Esophagus squamous epithelium (tissue), 5 donors: Measurements from ENCODE around the gene DUS3L. TPM values are rescaled to one million over a fixed set of nuclear protein-coding genes. Genes with fewer than 3 reads are reported as not detected.

Source experiments
- DNase-seq: peaks from one replicate; lab custom pipeline; 2025; lab: John Stamatoyannopoulos, UW
- H3K27ac ChIP-seq, 4 donors: fragments of 200-600 bp; sonication (generic); one replicate each; pipeline ENCODE4 v1.5.1; 2016 to 2019; ENCODE audit warnings: mild to moderate bottlenecking in 1 of 4
- H3K27me3 ChIP-seq, 4 donors: fragments of 200-600 bp; sonication (generic); 1 replicate in 3 of 4; 2 replicates in 1 of 4; pipeline versions ENCODE4 v1.5.1 to v1.6.0; 2017 to 2021; ENCODE audit warnings: antibody characterized with exemption in 1 of 4
- H3K36me3 ChIP-seq, 3 donors: fragments of 200-600 bp; sonication (generic); one replicate each; pipeline ENCODE4 v1.5.1; 2016 to 2019
- H3K4me1 ChIP-seq, 3 donors: fragments of 200-600 bp; sonication (generic); one replicate each; pipeline ENCODE4 v1.5.1; 2017 to 2019
- H3K4me3 ChIP-seq, 4 donors: fragments of 200-600 bp; sonication (generic); 1 replicate in 3 of 4; 2 replicates in 1 of 4; pipeline ENCODE4 v1.5.1; 2016 to 2019; ENCODE audit warnings: mild to moderate bottlenecking in 2 of 4, moderate library complexity in 1 of 4
- H3K9me3 ChIP-seq, 3 donors: fragments of 200-600 bp; sonication (generic); one replicate each; pipeline ENCODE4 v1.5.1; 2016 to 2019
- CTCF ChIP-seq, 6 experiments: fragments of 450-650 bp in 4 of 6; fragments of 200-600 bp in 2 of 6; sonication (generic) in 2 of 6; IDR thresholded peaks; one replicate each; pipeline ENCODE4 v1.5.1; 2016 to 2019; ENCODE audit warnings: antibody characterized with exemption in 6 of 6, mild to moderate bottlenecking in 4 of 6, moderate library complexity in 4 of 6
- POLR2A ChIP-seq, 4 donors: fragments of 450-650 bp; IDR thresholded peaks; one replicate each; pipeline ENCODE4 v1.6.1; 2017; ENCODE audit warnings: antibody characterized with exemption in 4 of 4, mild to moderate bottlenecking in 4 of 4, moderate library complexity in 3 of 4
- WGBS, 2 donors: methylation state at CpG; one replicate each; pipeline ENCODE4 v1.1.5; 2018; 5-methylcytosine and 5-hydroxymethylcytosine counted together
- intact Hi-C: fragments of 100-400 bp; cut with DNase I; formaldehyde crosslinking; loops from one replicate; pipeline ENCODE4 v1.15.0; 2022
- total RNA-seq, 4 donors: library from RNA; depleted of rRNA; stranded (reverse); fragments of >200 nt; gene quantifications; one replicate each; pipeline ENCODE4 v1.1.0, GENCODE V29; 2016
- donor health status: DM: yes; HTN: yes; CAD: no.

Gene DUS3L
- total RNA-seq, 4 donors from 2014 or later: 19.2 to 45.8 (median 39.4) TPM

- H3K4me1 ChIP-seq: no peaks in the 10 kb centered on the region
- no peak overlapping the region for H3K4me3 ChIP-seq
- H3K27ac ChIP-seq: no peak overlapping the region
- no peaks in the 10 kb centered on the region for H3K9me3 ChIP-seq
- TF ChIP-seq POLR2A (IDR thresholded peaks at IDR 0.05) (no peak), CTCF (IDR thresholded peaks at IDR 0.05) (no peak)
- DNase-seq: no peak
- H3K36me3 ChIP-seq: no peaks in the 10 kb centered on the region
- H3K27me3 ChIP-seq: peaks cover 0 to 42% (median 0%) of the 10 kb centered on the region in 4 donors
- intact Hi-C loops: no loop called here
Observed at GRCh38 chr19:5743630-5744029, 47.3 kb downstream of the DUS3L start.

- WGBS, 2 donors: 87% methylated on average over 19 of the region's 19 CpGs
- Histone ChIP-seq H3K4me1 (no peaks in the 10 kb centered on the region), H3K27me3 (peaks cover 0 to 31% (median 0%) of the 10 kb centered on the region in 4 donors), H3K4me3 (no peak overlapping the region), H3K27ac (no peak overlapping the region), H3K36me3 (no peaks in the 10 kb centered on the region), H3K9me3 (no peaks in the 10 kb centered on the region)
- intact Hi-C loops: no loop called here
- no peak for DNase-seq
- TF ChIP-seq POLR2A (IDR thresholded peaks at IDR 0.05): no peak
- no peak for TF ChIP-seq CTCF (IDR thresholded peaks at IDR 0.05)
Observed at GRCh38 chr19:5742051-5742450, 48.9 kb downstream of the DUS3L start.

- 65 to 69% methylated on average over 8 of the region's 8 CpGs for WGBS, 2 donors
- TF ChIP-seq CTCF (IDR thresholded peaks at IDR 0.05) (no peak), POLR2A (IDR thresholded peaks at IDR 0.05) (no peak)
Observed at GRCh38 chr19:5738423-5738822, 52.5 kb downstream of the DUS3L start.

More at GRCh38 chr19:5738423-5738822, 52.5 kb downstream of the DUS3L start:
- Histone ChIP-seq H3K36me3 (no peaks in the 10 kb centered on the region), H3K9me3 (no peaks in the 10 kb centered on the region), H3K4me1 (no peaks in the 10 kb centered on the region), H3K4me3 (no peak overlapping the region), H3K27ac (no peak overlapping the region), H3K27me3 (peaks cover 0 to 14% (median 0%) of the 10 kb centered on the region in 4 donors)
- DNase-seq: no peak
- intact Hi-C loops: no loop called here

Other genes starting within 250 kb of the DUS3L start
- 10 to 100 TPM; 19.6 to 44.2 (median 28.0) TPM for gene TINCR, start 223.2 kb downstream of the DUS3L start, total RNA-seq
- gene SAFB2, start 168.4 kb downstream of the DUS3L start, total RNA-seq: 10 to 100 TPM; 11.6 to 47.3 (median 32.1) TPM
- 10 to 100 TPM; 40.5 to 80.1 (median 59.2) TPM for gene SAFB, start 168.1 kb downstream of the DUS3L start, total RNA-seq
- 10 to 100 TPM; 34.0 to 76.3 (median 48.8) TPM for gene MICOS13, start 110.6 kb downstream of the DUS3L start, total RNA-seq
- gene HSD11B1L, start 110.1 kb downstream of the DUS3L start, total RNA-seq: 1 to 10 TPM; 1.9 to 9.4 (median 8.3) TPM
- 1,000 to 10,000 TPM in 2 of 4 donors, 100 to 1,000 TPM in 2; 572 to 1,565 (median 1,059) TPM for gene RPL36, start 100.9 kb downstream of the DUS3L start, total RNA-seq
- gene LONP1, start 71.0 kb downstream of the DUS3L start, total RNA-seq: 10 to 100 TPM; 38.0 to 68.5 (median 51.2) TPM
- under 1 TPM in 1 of 4 donors, not detected in 3; 0.19 TPM for gene CATSPERD, start 70.5 kb downstream of the DUS3L start, total RNA-seq
- gene PRR22, start 6.4 kb downstream of the DUS3L start, total RNA-seq: 1 to 10 TPM; 1.3 to 5.0 (median 2.1) TPM
- gene NRTN, start 13.9 kb upstream of the DUS3L start, total RNA-seq: 1 to 10 TPM; 1.1 to 3.8 (median 1.4) TPM
- gene FUT6, start 48.5 kb upstream of the DUS3L start, total RNA-seq: 100 to 1,000 TPM in 1 of 4 donors, 10 to 100 TPM in 3; 40.6 to 160 (median 68.9) TPM
- gene FUT3, start 60.3 kb upstream of the DUS3L start, total RNA-seq: 100 to 1,000 TPM in 2 of 4 donors, 10 to 100 TPM in 2; 51.7 to 145 (median 84.8) TPM
- not detected for gene FUT5, start 79.4 kb upstream of the DUS3L start, total RNA-seq
- gene NDUFA11, start 112.6 kb upstream of the DUS3L start, total RNA-seq: 100 to 1,000 TPM; 204 to 277 (median 234) TPM
- 1 to 10 TPM; 3.1 to 8.6 (median 5.6) TPM for gene VMAC, start 113.7 kb upstream of the DUS3L start, total RNA-seq
- gene CAPS, start 123.1 kb upstream of the DUS3L start, total RNA-seq: 10 to 100 TPM in 2 of 4 donors, 1 to 10 TPM in 2; 3.3 to 13.7 (median 7.3) TPM
- 10 to 100 TPM; 38.0 to 77.8 (median 39.6) TPM for gene RANBP3, start 187.0 kb upstream of the DUS3L start, total RNA-seq